GM18868 (cell line): ENCODE measurements around the gene PRDM16.

Source experiments
- ATAC-seq: cut with Tn5 transposase; IDR thresholded peaks from one replicate; pipeline ENCODE4 v1.9.1; 2021; ENCODE audit warnings: mild to moderate bottlenecking, moderate library complexity; ENCODE audit not compliant: unreplicated experiment

PRDM16 gene

GRCh38 chr1:3289502-3289901 lies 220.5 kb downstream of the PRDM16 start:
- no peak for ATAC-seq

GRCh38 chr1:3290438-3290837 lies 221.4 kb downstream of the PRDM16 start:
- no peak for ATAC-seq

DNA sequence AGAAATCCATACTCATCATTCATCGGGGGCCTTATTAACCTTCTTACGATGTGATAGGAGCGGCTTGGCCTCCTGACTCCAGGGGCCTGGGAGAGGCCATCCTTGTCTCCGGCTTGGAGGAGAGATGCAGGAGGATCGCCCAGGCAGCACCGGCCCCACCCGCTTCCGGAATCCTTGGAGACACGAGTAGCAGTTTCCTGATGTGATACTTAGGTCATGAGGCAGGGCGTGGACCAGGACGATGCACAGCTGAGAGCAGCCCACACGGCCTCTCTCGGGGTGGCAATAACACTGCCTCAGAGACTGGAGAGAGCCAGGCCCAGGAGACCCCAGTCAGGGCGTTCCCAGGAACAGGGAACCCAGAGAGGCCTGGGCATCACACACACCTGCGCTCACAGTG lies 221.9 kb downstream of the PRDM16 start:
- ATAC-seq, result no peak

- ATAC-seq, result no peak
Observed at GRCh38 chr1:3292051-3292722, 223.2 kb downstream of the PRDM16 start.

DNA sequence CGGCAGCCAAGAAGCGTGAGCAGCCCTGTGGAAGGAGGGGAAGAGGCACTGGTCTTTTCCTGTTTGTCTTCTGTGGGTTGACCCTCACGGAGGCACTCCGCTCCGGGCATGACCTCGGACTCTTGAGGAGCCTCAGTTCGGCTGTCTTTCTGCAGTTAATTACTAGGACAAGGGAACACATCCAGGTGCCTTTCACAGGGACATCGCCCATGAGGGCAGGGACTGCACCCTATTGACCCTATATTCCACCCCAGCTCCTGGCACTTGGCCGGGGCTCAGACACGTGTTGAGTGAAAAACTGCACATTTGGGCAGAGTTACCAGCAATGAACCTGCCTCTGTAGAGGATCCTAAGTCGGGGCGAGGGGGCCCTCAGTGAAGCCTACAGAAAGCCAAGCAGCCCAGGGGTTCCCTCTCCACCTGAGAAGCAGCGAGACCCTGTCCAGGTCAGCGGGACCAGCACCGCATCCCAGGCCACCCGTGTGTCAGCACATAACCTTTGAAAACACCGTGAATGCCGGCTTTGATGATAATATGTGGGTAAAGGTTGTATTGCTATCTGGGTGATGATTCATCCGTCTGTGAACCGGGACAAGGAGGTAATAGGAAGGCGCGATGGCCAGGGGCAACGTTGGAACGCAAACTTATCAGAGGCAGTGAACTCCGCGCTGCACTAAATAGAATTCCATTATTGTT lies 224.0 kb downstream of the PRDM16 start:
- ATAC-seq, result no peak

GRCh38 chr1:3293563-3294080 lies 224.6 kb downstream of the PRDM16 start:
- no peak for ATAC-seq

- ATAC-seq, result no peak
Observed at GRCh38 chr1:3294450-3294849, 225.4 kb downstream of the PRDM16 start.

- no peak for ATAC-seq
Observed at GRCh38 chr1:3295846-3296245, 226.8 kb downstream of the PRDM16 start.

DNA sequence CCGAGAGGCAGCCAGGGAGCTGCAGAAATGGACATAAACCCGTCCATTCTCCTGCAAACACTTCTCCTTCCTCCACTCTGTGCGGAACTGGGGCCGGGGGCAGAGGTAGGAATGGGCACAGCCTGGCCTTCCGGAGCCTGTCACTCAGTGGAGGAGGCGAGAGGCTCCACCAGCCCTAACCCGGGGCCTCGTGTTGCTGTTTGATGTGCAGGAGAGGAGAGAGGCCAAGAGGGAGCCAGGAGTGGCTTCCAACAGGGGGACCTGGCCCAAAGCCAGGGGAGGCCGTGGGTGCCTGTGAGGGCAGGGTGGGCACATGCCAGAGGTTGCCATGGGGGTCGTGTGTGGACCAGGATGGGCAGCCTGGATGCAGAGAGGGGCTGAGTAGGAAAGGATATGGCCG lies 227.3 kb downstream of the PRDM16 start:
- no peak for ATAC-seq

- no peak for ATAC-seq
Observed at GRCh38 chr1:3296826-3297225, 227.8 kb downstream of the PRDM16 start.

GRCh38 chr1:3297756-3298155 lies 228.8 kb downstream of the PRDM16 start:
- ATAC-seq, result no peak

GRCh38 chr1:3298197-3298596 lies 229.2 kb downstream of the PRDM16 start:
- no peak for ATAC-seq

DNA sequence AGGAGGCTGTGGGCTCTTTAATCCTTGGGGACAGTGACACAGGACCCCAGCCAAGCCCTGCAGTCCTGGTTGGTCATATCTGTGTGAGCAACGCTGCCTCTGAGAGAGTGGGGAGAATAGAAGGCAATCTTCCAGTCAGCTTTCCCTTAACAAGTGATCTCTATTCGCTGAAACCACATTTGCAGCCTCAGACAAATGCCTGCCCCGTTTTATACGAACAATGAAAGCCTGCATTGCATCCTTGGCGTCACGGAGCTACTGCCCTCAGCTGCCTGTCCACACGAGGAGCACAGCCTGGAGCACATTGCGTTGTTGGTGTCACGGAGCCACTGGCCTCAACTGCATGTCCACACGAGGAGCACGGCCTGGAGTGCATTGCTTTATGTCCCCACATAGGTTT lies 235.2 kb downstream of the PRDM16 start:
- ATAC-seq, result no peak

DNA sequence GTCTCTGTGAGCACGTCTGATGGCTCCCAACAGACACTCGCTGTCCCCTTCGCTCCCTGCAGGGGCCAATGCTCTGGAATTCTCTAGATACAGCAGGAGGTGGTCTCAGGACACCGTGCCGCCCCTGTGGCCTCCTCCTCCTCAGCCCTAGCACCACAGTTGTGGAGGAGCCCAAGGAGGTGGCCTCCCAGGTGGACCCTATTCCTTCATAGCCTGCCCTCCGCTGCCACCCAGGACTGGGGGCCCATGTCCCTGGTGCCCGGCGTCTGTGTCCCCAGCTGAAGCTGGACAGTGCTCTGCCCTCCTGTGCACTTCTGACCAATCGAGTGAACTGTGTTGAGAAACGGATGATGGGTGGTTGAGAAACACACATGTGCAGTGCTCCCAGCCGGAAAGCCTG lies 235.7 kb downstream of the PRDM16 start:
- no peak for ATAC-seq

DNA sequence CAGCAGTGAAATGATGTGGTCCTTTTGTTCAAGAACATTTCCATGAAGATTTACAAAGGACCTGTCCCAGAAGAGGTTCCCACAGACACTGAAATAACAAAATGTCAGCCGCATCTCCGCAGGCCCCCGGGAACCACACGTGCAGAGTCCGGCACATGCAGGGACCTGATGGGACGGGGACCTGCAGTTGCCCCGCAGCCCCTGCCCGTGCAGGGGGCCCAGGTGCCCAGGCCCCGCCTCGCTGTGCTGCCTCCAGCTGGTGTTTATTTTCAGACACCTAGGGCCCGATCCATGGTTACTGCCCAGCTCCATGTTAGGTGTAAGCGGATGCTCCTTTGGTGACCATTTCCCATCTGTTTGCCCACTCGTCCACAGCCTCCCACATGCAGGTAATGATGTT lies 236.2 kb downstream of the PRDM16 start:
- ATAC-seq, result no peak

DNA sequence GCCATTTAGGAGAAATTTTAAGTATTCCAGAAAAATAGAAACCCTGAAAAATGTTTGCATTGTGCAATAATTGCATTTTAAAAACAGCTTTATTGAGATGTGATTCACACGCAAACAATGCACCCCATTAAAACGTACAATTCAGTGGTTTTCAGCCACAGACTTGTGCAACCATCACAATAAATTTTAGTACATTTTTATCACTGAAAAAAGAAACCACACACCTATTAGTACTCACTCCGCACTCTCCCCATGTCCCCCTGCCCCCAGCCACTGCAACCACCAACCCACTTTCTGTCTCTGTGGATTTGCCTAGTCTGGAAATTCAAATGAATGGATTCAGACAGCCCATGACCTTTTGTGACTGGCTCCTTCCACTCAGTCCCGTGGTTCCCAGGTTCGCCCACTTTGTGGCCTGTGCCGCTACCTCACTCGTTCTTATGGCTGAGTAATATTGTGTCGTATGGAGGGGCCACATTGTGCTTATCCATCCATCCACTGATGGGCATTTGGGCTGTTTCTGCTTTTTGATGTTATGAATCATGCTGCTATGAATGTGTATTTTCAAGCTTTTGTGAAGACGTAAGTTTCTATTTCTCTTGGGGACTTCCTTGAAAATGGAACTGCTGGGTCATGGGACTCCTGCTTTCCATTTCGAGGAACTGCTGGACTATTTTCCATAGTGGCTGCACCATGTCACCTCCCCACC lies 237.7 kb downstream of the PRDM16 start:
- no peak for ATAC-seq

GRCh38 chr1:3307359-3307758 lies 238.4 kb downstream of the PRDM16 start:
- no peak for ATAC-seq

DNA sequence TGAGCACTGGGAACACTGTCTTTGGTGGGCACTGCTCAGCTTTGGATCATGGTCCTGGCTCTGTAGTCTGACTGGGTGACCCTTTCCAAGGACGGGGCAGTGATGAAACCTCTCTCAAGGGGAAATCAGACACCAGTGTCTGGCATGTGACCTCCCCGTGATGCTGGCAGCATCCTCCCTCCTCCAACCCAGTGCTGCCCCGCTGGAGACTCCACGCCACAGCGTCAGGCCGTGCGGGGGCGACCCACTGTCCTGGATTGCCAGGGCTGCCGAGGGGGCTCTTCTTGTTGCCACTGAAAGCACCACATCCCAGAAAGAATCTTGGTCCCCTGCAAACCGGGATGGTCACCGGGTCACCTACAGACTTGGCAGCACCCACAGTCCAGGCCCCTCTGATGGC lies 239.1 kb downstream of the PRDM16 start:
- no peak for ATAC-seq

GRCh38 chr1:3310718-3311400 lies 241.9 kb downstream of the PRDM16 start:
- no peak for ATAC-seq

- ATAC-seq, result no peak
Observed at GRCh38 chr1:3311711-3312110, 242.7 kb downstream of the PRDM16 start.

- ATAC-seq, result no peak
Observed at GRCh38 chr1:3312310-3312897, 243.4 kb downstream of the PRDM16 start.
